ENCODE data around the gene ABHD12B.
"Not testable (repeated sequence)": the region's sequence is repeated elsewhere in the genome, so short reads cannot be mapped to it uniquely, and the experiment has no call there.

ABHD12B gene

GRCh38 chr14:50896421-50896820, 24.6 kb downstream of the ABHD12B start:
- not testable (repeated sequence) for DNase-seq (ENCODE audit: low spot score)

GRCh38 chr14:50897005-50897404, 25.2 kb downstream of the ABHD12B start:
- not testable (repeated sequence) for DNase-seq (ENCODE audit: low spot score)

GRCh38 chr14:50897658-50898175, 25.9 kb downstream of the ABHD12B start:
- no peak for DNase-seq (ENCODE audit: low spot score)

GRCh38 chr14:50901361-50901760, 29.5 kb downstream of the ABHD12B start:
- DNase-seq (ENCODE audit: low spot score), result no peak

GRCh38 chr14:50904719-50905118, 32.9 kb downstream of the ABHD12B start:
- DNase-seq (ENCODE audit: low spot score), result no peak

GRCh38 chr14:50906326-50907065, 34.6 kb downstream of the ABHD12B start:
- DNase-seq (ENCODE audit: low spot score), result no peak

GRCh38 chr14:50910495-50911420, 38.9 kb downstream of the ABHD12B start:
- no peak for DNase-seq (ENCODE audit: low spot score)

- no peak for DNase-seq (ENCODE audit: low spot score)
These were observed 45.6 kb downstream of the ABHD12B start for GRCh38 chr14:50917449-50917848.

GRCh38 chr14:50919524-50919923, 47.7 kb downstream of the ABHD12B start:
- DNase-seq (ENCODE audit: low spot score), result not testable (repeated sequence)

GRCh38 chr14:50920482-50921230, 48.8 kb downstream of the ABHD12B start:
- no peak for DNase-seq (ENCODE audit: low spot score)

- DNase-seq (ENCODE audit: low spot score), result no peak
These were observed 51.0 kb downstream of the ABHD12B start for GRCh38 chr14:50922803-50923202.

- no peak for DNase-seq (ENCODE audit: low spot score)
These were observed 52.4 kb downstream of the ABHD12B start for GRCh38 chr14:50924236-50924635.

GRCh38 chr14:50924843-50925242, 53.0 kb downstream of the ABHD12B start:
- no peak for DNase-seq (ENCODE audit: low spot score)

GRCh38 chr14:50926851-50927386, 55.1 kb downstream of the ABHD12B start:
- no peak for DNase-seq (ENCODE audit: low spot score)

- no peak for DNase-seq (ENCODE audit: low spot score)
These were observed 56.3 kb downstream of the ABHD12B start for GRCh38 chr14:50928002-50928635.

- DNase-seq (ENCODE audit: low spot score), result no peak
These were observed 57.7 kb downstream of the ABHD12B start for GRCh38 chr14:50929506-50929905.

GRCh38 chr14:50931559-50931958, 59.7 kb downstream of the ABHD12B start:
- DNase-seq (ENCODE audit: low spot score), result no peak

GRCh38 chr14:50932156-50932555, 60.3 kb downstream of the ABHD12B start:
- DNase-seq (ENCODE audit: low spot score), result no peak

GRCh38 chr14:50932592-50933495, 61.0 kb downstream of the ABHD12B start:
- DNase-seq (ENCODE audit: low spot score), result no peak

Measured in left forelimb (tissue), 1 donor.